ENCODE results near the gene ACTN4.

ACTN4 gene

DNA sequence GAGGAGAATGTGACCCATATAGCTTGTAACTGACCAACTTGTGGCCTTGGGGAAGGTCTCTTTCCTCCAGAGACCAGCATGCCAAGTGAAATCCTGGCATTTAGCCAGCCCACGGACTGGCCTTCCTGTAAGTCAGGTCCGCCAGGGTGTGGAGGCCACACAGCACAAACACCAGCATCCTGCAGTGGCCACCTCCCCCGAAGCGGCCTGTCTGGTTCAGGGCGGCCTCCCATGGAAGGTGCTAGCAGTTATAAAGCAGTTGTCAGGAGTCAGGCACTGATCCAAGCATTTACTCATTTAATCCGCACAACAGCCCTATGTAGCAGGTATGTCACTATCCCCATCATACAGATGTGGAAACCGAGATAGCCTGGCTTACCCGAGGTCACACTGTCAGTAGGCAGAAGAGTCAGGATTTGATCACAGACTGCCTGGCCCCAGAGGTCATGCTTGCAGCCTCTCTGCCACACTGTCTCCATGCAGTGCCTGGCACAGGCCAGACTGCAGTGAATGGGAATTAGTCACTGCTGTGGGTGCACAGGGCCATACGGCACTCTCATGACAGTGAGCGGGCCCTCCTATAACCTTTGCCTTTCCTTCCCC lies 60.2 kb downstream of the ACTN4 start:
- peak; percentile 79 for DNase-seq (ENCODE audit: low read depth)

DNA sequence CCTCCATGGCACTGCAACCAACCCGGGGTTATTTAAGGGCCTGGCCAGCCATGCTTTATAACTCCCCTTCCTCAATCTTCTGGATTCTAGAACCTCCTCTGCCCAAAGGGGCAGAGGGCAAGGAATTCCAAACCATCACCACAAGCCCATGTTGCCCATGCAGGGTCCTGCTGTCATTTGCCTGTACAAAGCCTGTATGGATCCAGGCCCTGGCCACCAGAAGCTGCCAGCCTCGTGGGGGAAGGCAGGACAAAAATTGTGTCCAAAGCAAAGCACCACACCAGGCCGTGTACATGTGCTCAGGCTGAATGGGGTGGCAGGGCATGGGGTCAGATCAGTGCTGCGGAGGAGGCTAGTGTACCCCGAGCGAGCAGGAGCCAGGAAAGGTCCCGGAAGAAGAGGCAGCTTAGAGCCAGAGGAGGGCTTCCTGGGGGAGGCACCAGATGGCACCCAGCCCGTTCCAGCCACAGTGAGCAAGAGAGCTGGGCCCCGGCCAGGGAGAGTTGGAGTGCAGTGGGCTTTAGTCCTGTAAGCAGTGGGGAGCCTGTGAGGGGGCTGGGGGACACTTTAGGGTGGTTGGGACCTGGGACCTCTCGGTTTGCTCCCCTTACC lies 61.1 kb downstream of the ACTN4 start:
- H3K4me3 ChIP-seq (ENCODE audit: low read depth, low read length), result no peak overlapping the region
- DNase-seq (ENCODE audit: low read depth), result no peak
- TF ChIP-seq, protein P1, sequence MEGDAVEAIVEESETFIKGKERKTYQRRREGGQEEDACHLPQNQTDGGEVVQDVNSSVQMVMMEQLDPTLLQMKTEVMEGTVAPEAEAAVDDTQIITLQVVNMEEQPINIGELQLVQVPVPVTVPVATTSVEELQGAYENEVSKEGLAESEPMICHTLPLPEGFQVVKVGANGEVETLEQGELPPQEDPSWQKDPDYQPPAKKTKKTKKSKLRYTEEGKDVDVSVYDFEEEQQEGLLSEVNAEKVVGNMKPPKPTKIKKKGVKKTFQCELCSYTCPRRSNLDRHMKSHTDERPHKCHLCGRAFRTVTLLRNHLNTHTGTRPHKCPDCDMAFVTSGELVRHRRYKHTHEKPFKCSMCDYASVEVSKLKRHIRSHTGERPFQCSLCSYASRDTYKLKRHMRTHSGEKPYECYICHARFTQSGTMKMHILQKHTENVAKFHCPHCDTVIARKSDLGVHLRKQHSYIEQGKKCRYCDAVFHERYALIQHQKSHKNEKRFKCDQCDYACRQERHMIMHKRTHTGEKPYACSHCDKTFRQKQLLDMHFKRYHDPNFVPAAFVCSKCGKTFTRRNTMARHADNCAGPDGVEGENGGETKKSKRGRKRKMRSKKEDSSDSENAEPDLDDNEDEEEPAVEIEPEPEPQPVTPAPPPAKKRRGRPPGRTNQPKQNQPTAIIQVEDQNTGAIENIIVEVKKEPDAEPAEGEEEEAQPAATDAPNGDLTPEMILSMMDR (IDR thresholded peaks at IDR 0.05; ENCODE audit: control insufficient read depth, extremely low read depth, insufficient read depth), result no peak

More for the DNA sequence above, 60.2 kb downstream of the ACTN4 start:
- H3K4me3 ChIP-seq (ENCODE audit: low read depth, low read length), result no peak overlapping the region
- TF ChIP-seq, protein P1 (IDR thresholded peaks at IDR 0.05; ENCODE audit: control insufficient read depth, extremely low read depth, insufficient read depth), result no peak

DNA sequence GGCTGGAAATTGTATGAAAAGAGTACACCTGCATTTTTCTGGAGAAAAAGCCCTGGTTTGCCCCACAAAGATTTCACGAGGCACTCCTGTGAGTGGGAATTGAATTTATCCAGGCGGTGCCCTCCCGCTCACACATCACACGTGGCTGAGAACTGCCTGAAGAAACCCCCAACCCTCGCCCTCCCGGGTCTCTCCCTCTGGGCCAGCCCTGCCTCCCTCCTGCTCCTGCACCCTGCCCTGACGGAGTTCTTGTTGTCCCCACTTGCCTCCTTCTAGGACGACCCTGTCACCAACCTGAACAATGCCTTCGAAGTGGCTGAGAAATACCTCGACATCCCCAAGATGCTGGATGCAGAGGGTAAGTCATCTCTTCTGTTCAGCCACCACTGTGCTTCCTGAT lies 61.7 kb downstream of the ACTN4 start:
- no peak for DNase-seq (ENCODE audit: low read depth)
- TF ChIP-seq, protein P1 (IDR thresholded peaks at IDR 0.05; ENCODE audit: control insufficient read depth, extremely low read depth, insufficient read depth), result no peak
- H3K4me3 ChIP-seq (ENCODE audit: low read depth, low read length), result no peak overlapping the region

DNA sequence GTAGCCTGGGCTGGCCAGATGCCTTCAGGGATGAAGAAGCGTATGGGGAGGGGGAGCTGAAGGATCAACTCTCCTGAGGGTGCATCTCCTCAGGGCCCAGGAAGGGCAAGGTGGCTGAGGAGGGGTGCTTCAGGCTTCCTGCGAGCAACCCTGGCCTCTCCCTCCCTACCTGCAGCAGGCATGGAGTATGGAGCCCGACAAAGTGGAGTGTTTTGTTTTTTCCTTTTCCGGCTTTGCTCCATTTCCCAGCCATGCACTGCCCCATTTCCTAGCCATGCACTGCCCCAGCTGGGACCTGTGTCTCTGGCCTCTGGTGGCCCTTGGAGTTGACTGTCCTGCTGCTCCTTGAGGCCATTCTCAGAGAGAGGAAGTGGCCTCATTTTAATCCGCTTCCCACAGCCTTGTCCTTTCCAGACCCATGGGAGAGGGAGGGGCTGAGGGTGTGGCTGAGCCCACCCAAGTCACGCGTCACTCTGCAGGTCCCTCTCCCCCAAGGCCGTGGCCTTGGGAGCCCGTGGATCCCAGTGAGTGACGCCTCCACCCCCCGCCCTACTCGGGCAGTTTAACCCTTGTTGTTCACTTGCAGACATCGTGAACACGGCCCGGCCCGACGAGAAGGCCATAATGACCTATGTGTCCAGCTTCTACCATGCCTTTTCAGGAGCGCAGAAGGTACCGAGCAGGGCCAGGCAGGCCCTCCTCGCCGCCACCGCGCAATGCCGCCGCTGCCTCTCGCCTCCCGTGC lies 62.4 kb downstream of the ACTN4 start:
- no peak for DNase-seq (ENCODE audit: low read depth)
- H3K4me3 ChIP-seq (ENCODE audit: low read depth, low read length), result no peak overlapping the region
- TF ChIP-seq, protein P1 (IDR thresholded peaks at IDR 0.05; ENCODE audit: control insufficient read depth, extremely low read depth, insufficient read depth), result no peak

DNA sequence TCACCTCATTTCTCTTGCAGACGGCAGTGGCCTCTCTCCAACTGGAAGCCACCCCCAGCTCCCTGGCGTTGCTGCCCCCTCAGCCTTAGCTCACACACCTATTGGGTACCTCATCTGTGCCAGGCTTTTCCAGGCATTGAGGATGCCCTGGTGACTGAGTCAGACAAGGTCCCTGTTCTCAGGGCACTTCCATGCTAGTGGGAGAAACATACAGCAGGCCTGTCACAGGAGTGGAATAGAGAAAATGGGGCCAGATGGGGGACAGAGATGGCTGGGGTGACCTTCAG lies 62.9 kb downstream of the ACTN4 start:
- H3K4me3 ChIP-seq (ENCODE audit: low read depth, low read length), result no peak overlapping the region
- no peak for DNase-seq (ENCODE audit: low read depth)
- TF ChIP-seq, protein P1 (IDR thresholded peaks at IDR 0.05; ENCODE audit: control insufficient read depth, extremely low read depth, insufficient read depth), result no peak

DNA sequence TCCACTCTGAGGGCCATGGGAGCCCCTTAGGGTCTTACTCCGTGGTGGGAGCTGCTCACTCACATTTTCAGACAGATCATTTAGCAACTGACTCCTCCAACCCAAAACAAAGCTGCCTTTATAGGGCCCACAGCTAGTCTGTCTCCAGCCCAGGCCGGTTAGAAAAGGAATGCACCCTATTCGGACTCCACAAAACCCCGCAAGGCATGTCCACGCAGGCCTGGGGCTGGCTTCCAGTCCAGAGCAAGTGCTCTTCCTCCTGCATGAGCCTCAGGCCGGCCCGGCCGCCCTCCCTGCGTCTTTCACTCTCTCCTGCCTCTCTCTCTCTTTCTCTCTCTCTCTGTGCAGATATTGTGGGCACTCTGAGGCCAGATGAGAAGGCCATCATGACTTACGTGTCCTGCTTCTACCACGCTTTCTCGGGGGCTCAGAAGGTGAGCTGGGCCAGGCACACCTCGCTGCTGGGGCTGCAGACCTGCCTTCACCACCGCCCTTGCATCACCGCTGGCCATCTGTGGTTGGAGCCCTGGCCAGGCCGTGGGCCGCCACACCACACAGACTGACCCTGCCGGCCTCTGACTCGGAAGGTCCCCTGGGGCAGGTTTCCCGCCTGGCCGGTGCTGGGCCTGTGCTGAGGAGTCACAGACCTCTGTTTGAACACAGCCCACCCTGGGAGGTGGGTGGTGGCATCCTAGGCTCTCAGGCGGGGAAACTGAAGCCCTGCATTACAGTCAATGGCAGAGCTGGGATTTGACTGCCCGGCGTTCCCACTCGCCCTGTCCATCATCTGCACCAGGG lies 63.7 kb downstream of the ACTN4 start:
- no peak for DNase-seq (ENCODE audit: low read depth)
- no peak overlapping the region for H3K4me3 ChIP-seq (ENCODE audit: low read depth, low read length)
- TF ChIP-seq, protein P1 (IDR thresholded peaks at IDR 0.05; ENCODE audit: control insufficient read depth, extremely low read depth, insufficient read depth), result no peak
